IMR-90 (cell line): ENCODE results near the gene JPT1. TPM values are rescaled to one million over a fixed set of nuclear protein-coding genes. Genes with fewer than 3 reads are reported as not detected.

Source experiments
- ATAC-seq: fragments of 200-7000 bp; cut with Tn5 transposase; 2 replicates; pipeline ENCODE4 v1.9.1; 2020; ENCODE audit warnings: low read depth, mild to moderate bottlenecking, moderate library complexity
- BruUV-seq: library from RNA; stranded (reverse); fragments of 400-500 nt; replicated peaks from 2 replicates; lab custom pipeline; 2021; lab: Mats Ljungman, UMichigan
- CTCF ChIA-PET: fragments of 300-600 bp; formaldehyde crosslinking; extraction: SDS; loops from one replicate; lab custom pipeline; 2021; ENCODE audit warnings: antibody characterized with exemption; lab: Yijun Ruan, JAX
- POLR2A ChIA-PET: fragments of 300-600 bp; sonication (Branson Sonifier 250); formaldehyde crosslinking; loops from one replicate; lab custom pipeline; 2022; ENCODE audit warnings: antibody characterized with exemption; ENCODE audit not compliant: unreplicated experiment; lab: Charles Lee
- DNase-seq: peaks from one replicate; pipeline ENCODE4 v3.0.0; 2013
- H2AFZ ChIP-seq: replicated peaks from 2 replicates; pipeline ENCODE3; 2013; ENCODE audit warnings: low read length, mild to moderate bottlenecking; ENCODE audit not compliant: poor library complexity
- H2AK5ac ChIP-seq: 2 replicates; pipeline ENCODE4 v1.6.1; 2013; ENCODE audit warnings: low read depth, low read length, inconsistent platforms
- H2AK9ac ChIP-seq: replicated peaks from 2 replicates; pipeline ENCODE3; 2013; ENCODE audit warnings: mild to moderate bottlenecking, low read depth, low read length, moderate library complexity; ENCODE audit not compliant: poor library complexity
- H2BK120ac ChIP-seq: 2 replicates; pipeline ENCODE4 v1.6.1; 2013; ENCODE audit warnings: low read depth, low read length, inconsistent platforms
- H2BK15ac ChIP-seq: 3 replicates; pipeline ENCODE4 v1.6.1; 2013; ENCODE audit warnings: low read depth, low read length, inconsistent platforms
- H2BK20ac ChIP-seq: 2 replicates; pipeline ENCODE4 v1.6.1; 2013; ENCODE audit warnings: low read depth, mild to moderate bottlenecking, inconsistent platforms, low read length, moderate library complexity
- H2BK5ac ChIP-seq: 2 replicates; pipeline ENCODE4 v1.6.1; 2013; ENCODE audit warnings: mild to moderate bottlenecking, low read depth, low read length, inconsistent platforms; ENCODE audit not compliant: poor library complexity, severe bottlenecking
- H3K14ac ChIP-seq: replicated peaks from 2 replicates; pipeline ENCODE4 v1.6.1; 2013; ENCODE audit warnings: low read depth, low read length, inconsistent platforms
- H3K18ac ChIP-seq: 2 replicates; pipeline ENCODE4 v1.6.1; 2013; ENCODE audit warnings: low read depth, low read length, control low read depth
- H3K23ac ChIP-seq: 2 replicates; pipeline ENCODE4 v1.6.1; 2013; ENCODE audit warnings: low read depth, low read length, inconsistent platforms
- H3K27ac ChIP-seq: 2 replicates; pipeline ENCODE4 v1.5.1; 2013; ENCODE audit warnings: mild to moderate bottlenecking, control low read depth, low read length; ENCODE audit not compliant: insufficient read depth
- H3K27me3 ChIP-seq: 2 replicates; pipeline ENCODE4 v1.6.1; 2013; ENCODE audit warnings: low read length; ENCODE audit not compliant: control insufficient read depth, insufficient read depth
- H3K36me3 ChIP-seq: 2 replicates; pipeline ENCODE4 v1.6.1; 2013; ENCODE audit warnings: low read length, mixed read lengths; ENCODE audit not compliant: control insufficient read depth, insufficient read depth
- H3K4ac ChIP-seq: 2 replicates; pipeline ENCODE4 v1.6.1; 2013; ENCODE audit warnings: low read depth, low read length, inconsistent platforms
- H3K4me1 ChIP-seq: 2 replicates; pipeline ENCODE4 v1.6.1; 2013; ENCODE audit warnings: low read length, mixed read lengths; ENCODE audit not compliant: control insufficient read depth, insufficient read depth
- H3K4me2 ChIP-seq: 2 replicates; pipeline ENCODE4 v1.6.1; 2013; ENCODE audit warnings: low read depth, mild to moderate bottlenecking, control low read depth, low read length, moderate library complexity
- H3K4me3 ChIP-seq: 2 replicates; pipeline ENCODE4 v1.5.1; 2013; ENCODE audit warnings: low read depth, mild to moderate bottlenecking, control low read depth, low read length, moderate library complexity; ENCODE audit not compliant: insufficient read depth
- H3K56ac ChIP-seq: 2 replicates; pipeline ENCODE4 v1.6.1; 2013; ENCODE audit warnings: low read length, inconsistent platforms; ENCODE audit not compliant: insufficient read depth; ENCODE audit errors: extremely low read depth
- H3K79me1 ChIP-seq, 2 experiments: 2 replicates each; pipeline ENCODE4 v1.6.1; 2013; ENCODE audit warnings: low read length in 2 of 2, inconsistent platforms in 1 of 2, low read depth in 1 of 2
- H3K9ac ChIP-seq: 2 replicates; pipeline ENCODE4 v1.6.1; 2013; ENCODE audit warnings: low read depth, low read length, control low read depth
- H3K9me1 ChIP-seq: 2 replicates; pipeline ENCODE4 v1.6.1; 2013; ENCODE audit warnings: low read length, inconsistent platforms; ENCODE audit not compliant: insufficient read depth
- H3K9me3 ChIP-seq: 2 replicates; pipeline ENCODE4 v1.6.1; 2013; ENCODE audit warnings: low read length; ENCODE audit not compliant: control insufficient read depth, insufficient read depth
- H4K20me1 ChIP-seq: 2 replicates; pipeline ENCODE4 v1.6.1; 2013; ENCODE audit warnings: low read length, inconsistent platforms; ENCODE audit not compliant: insufficient read depth
- H4K5ac ChIP-seq: 2 replicates; pipeline ENCODE4 v1.6.1; 2013; ENCODE audit warnings: mild to moderate bottlenecking, low read depth, low read length, control low read depth
- H4K8ac ChIP-seq, 2 experiments: 2 replicates each; pipeline ENCODE4 v1.6.1; 2013; ENCODE audit warnings: low read depth in 2 of 2, low read length in 2 of 2, control low read depth in 1 of 2, inconsistent platforms in 1 of 2
- H4K91ac ChIP-seq: 2 replicates; pipeline ENCODE4 v1.6.1; 2013; ENCODE audit warnings: low read depth, low read length, inconsistent platforms; ENCODE audit not compliant: insufficient read depth
- BHLHE40 ChIP-seq: fragments of 150-350 bp; IDR thresholded peaks from 2 replicates; pipeline ENCODE4 v1.6.1; 2016; ENCODE audit warnings: mild to moderate bottlenecking, low read depth, low read length
- CEBPB ChIP-seq: IDR thresholded peaks from 2 replicates; pipeline ENCODE4 v1.6.1; 2012; ENCODE audit warnings: low read depth, low read length, improper control_type of control experiment
- CHD1 ChIP-seq: IDR thresholded peaks from 2 replicates; pipeline ENCODE4 v1.6.1; 2012; ENCODE audit warnings: low read depth, low read length, improper control_type of control experiment
- FOS ChIP-seq: fragments of 150-350 bp; IDR thresholded peaks from 2 replicates; pipeline ENCODE4 v1.6.1; 2016; ENCODE audit warnings: low read depth, low read length
- MAFK ChIP-seq: IDR thresholded peaks from 2 replicates; pipeline ENCODE4 v1.6.1; 2012; ENCODE audit warnings: low read depth, low read length, improper control_type of control experiment
- MAZ ChIP-seq: IDR thresholded peaks from 2 replicates; pipeline ENCODE4 v1.6.1; 2012; ENCODE audit warnings: low read depth, mild to moderate bottlenecking, low read length, improper control_type of control experiment, moderate library complexity, borderline replicate concordance
- MXI1 ChIP-seq: IDR thresholded peaks from 2 replicates; pipeline ENCODE4 v1.6.1; 2012; ENCODE audit warnings: low read depth, mild to moderate bottlenecking, low read length, moderate library complexity, borderline replicate concordance
- NFE2L2 ChIP-seq: fragments of 150-350 bp; IDR thresholded peaks from 2 replicates; pipeline ENCODE4 v1.6.1; 2016; ENCODE audit warnings: low read depth, mild to moderate bottlenecking, low read length
- POLR2A ChIP-seq: IDR thresholded peaks from 2 replicates; pipeline ENCODE4 v1.6.1; 2012; ENCODE audit warnings: mild to moderate bottlenecking, low read depth, low read length
- RAD21 ChIP-seq: IDR thresholded peaks from 2 replicates; pipeline ENCODE4 v1.6.1; 2012; ENCODE audit warnings: low read length, improper control_type of control experiment
- RCOR1 ChIP-seq: IDR thresholded peaks from 2 replicates; pipeline ENCODE4 v1.6.1; 2012; ENCODE audit warnings: mild to moderate bottlenecking, low read length, improper control_type of control experiment; ENCODE audit not compliant: insufficient replicate concordance
- RFX5 ChIP-seq: IDR thresholded peaks from 2 replicates; pipeline ENCODE4 v1.8.0; 2012; ENCODE audit warnings: low read depth, mild to moderate bottlenecking, low read length, moderate library complexity
- SMC3 ChIP-seq: fragments of 150-350 bp; IDR thresholded peaks from 2 replicates; pipeline ENCODE4 v1.6.1; 2016; ENCODE audit warnings: low read depth, mild to moderate bottlenecking, antibody characterized with exemption, low read length, moderate library complexity
- USF2 ChIP-seq: fragments of 150-350 bp; IDR thresholded peaks from 2 replicates; pipeline ENCODE4 v1.6.1; 2017; ENCODE audit warnings: mild to moderate bottlenecking, antibody characterized with exemption, low read length, low read depth
- WGBS, 2 experiments: methylation state at CpG; one replicate each; pipeline versions ENCODE4 v1.1.5 to v1.1.7; 2013; ENCODE audit warnings: missing lambda C conversion rate in 2 of 2; ENCODE audit not compliant: insufficient read length in 1 of 2; ENCODE audit errors: extremely low coverage in 2 of 2; 5-methylcytosine and 5-hydroxymethylcytosine counted together
- dilution Hi-C: fragments of 300-500 bp; cut with HindIII; formaldehyde crosslinking; loops from one replicate; pipeline ENCODE4 v1.14.3; 2018; ENCODE audit warnings: low sequenced_read_pairs; ENCODE audit not compliant: unreplicated experiment
- in situ Hi-C: fragments of 300-500 bp; cut with MboI; formaldehyde crosslinking; loops from 3 replicates; pipeline ENCODE4 v1.14.3; 2019; ENCODE audit warnings: low sequenced_read_pairs, inconsistent platforms, mixed read lengths
- intact Hi-C: fragments of 100-400 bp; cut with micrococcal nuclease; formaldehyde crosslinking; loops from 2 replicates; pipeline ENCODE4 v1.10.0; 2022
- polyA plus RNA-seq, 3 experiments: library from polyadenylated mRNA; depleted of rRNA; stranded (reverse); fragments of >200 nt; gene quantifications; 2 replicates each; pipeline ENCODE4 v1.2.3, GENCODE V29; 2012; ENCODE audit warnings: low replicate concordance in 1 of 3
- total RNA-seq: library from RNA; depleted of rRNA; stranded (reverse); fragments of >200 nt; gene quantifications from 2 replicates; pipeline ENCODE4 v1.2.3, GENCODE V29; 2012
- TF ChIP-seq, protein P1 (sequence below): conservative IDR thresholded peaks from 2 replicates; pipeline ENCODE4 v1.5.1; 2012; ENCODE audit warnings: mild to moderate bottlenecking, low read depth, low read length, improper control_type of control experiment

Gene JPT1
- total and polyA plus RNA-seq, 2 of the 4 experiments (the other 2 are of a cell fraction) = 118 to 272 TPM

- no TSS peak for BruUV-seq
- H3K9me3 ChIP-seq = no peaks in the 10 kb centered on the region
- H2AK9ac ChIP-seq = peak within 1 kb of the TSS; percentile 97
- peak within 1 kb of the TSS; percentile 96 to 98 for H4K8ac ChIP-seq
- H3K27me3 ChIP-seq = peaks cover 2% of the 10 kb centered on the region; the same call in 1 of the 2 replicates
- H4K20me1 ChIP-seq = no peaks in the 10 kb centered on the region
- dilution Hi-C loops (no loop called here), in situ Hi-C loops (no loop called here), intact Hi-C loops (loop anchor here (5.0 kb wide), 3 partner anchors 37 to 122 kb away; partner anchors contain the start of gene CDR2L)
- 0 out of 2 replicates have a peak, but pooled peaks cover 5% of the 10 kb centered on the region for H3K9me1 ChIP-seq
- H3K27ac ChIP-seq = peak within 1 kb of the TSS; percentile 48
- H3K4me2 ChIP-seq = peak within 1 kb of the TSS; percentile 94
- peak within 1 kb of the TSS; percentile 69 for H3K4ac ChIP-seq
- peaks cover 2% of the 10 kb centered on the region; the same call in 1 of the 2 replicates for H3K36me3 ChIP-seq
- no peak within 1 kb of the TSS for H2BK15ac ChIP-seq
- DNase-seq = peak; percentile 77
- H2BK20ac ChIP-seq = no peak within 1 kb of the TSS
- peak within 1 kb of the TSS; percentile 76; the same call in 1 of the 2 replicates for H3K23ac ChIP-seq
- H3K18ac ChIP-seq = peak within 1 kb of the TSS; percentile 59; the same call in 1 of the 2 replicates
- peak within 1 kb of the TSS; percentile 91 for H2AFZ ChIP-seq
- 0 out of 2 replicates have a peak, but pooled peaks cover 7% of the 10 kb centered on the region for H3K4me1 ChIP-seq
- H3K14ac ChIP-seq = peak within 1 kb of the TSS; percentile 80
- H3K79me1 ChIP-seq = peaks cover 19 to 32% of the 10 kb centered on the region in 2 experiments
- 0 out of 2 replicates have a peak within 1 kb of the TSS, but pooled peaks have one; percentile 27 for H2BK120ac ChIP-seq
- H2BK5ac ChIP-seq = no peak within 1 kb of the TSS
- peak within 1 kb of the TSS; percentile 73 for H4K91ac ChIP-seq
- ChIA-PET CTCF (interaction anchor here (1.0 kb wide), 1 partner anchor 50 kb away, joined by 3 read pairs; no protein-coding TSS in a partner anchor), POLR2A (interaction anchor here (1.6 kb wide), 1 partner anchor 31 kb away, joined by 8 read pairs; no protein-coding TSS in a partner anchor)
- H4K5ac ChIP-seq = peak within 1 kb of the TSS; percentile 76
- H2AK5ac ChIP-seq = peak within 1 kb of the TSS; percentile 57; the same call in 1 of the 2 replicates
- 1% methylated on average over 35 of the region's 68 CpGs; no CpG with 5 or more reads in 1 of the 2 experiments for WGBS, 2 experiments
- peak within 1 kb of the TSS; percentile 87 for H3K4me3 ChIP-seq
- peak; percentile 88 for ATAC-seq
- H3K56ac ChIP-seq = peak within 1 kb of the TSS; percentile 76; the same call in 1 of the 2 replicates
- peak within 1 kb of the TSS; percentile 87 for H3K9ac ChIP-seq
- TF ChIP-seq RCOR1 (peak; percentile 89), MAZ (peak; percentile 66; the same call in 1 of the 2 replicates), NFE2L2 (no peak), FOS (no peak), CHD1 (no peak), BHLHE40 (no peak), MAFK (no peak), SMC3 (no peak), CEBPB (no peak), POLR2A (no peak), USF2 (no peak), MXI1 (no peak), RAD21 (peak; percentile 2; the same call in 1 of the 2 replicates), RFX5 (no peak)
- TF ChIP-seq, protein P1, sequence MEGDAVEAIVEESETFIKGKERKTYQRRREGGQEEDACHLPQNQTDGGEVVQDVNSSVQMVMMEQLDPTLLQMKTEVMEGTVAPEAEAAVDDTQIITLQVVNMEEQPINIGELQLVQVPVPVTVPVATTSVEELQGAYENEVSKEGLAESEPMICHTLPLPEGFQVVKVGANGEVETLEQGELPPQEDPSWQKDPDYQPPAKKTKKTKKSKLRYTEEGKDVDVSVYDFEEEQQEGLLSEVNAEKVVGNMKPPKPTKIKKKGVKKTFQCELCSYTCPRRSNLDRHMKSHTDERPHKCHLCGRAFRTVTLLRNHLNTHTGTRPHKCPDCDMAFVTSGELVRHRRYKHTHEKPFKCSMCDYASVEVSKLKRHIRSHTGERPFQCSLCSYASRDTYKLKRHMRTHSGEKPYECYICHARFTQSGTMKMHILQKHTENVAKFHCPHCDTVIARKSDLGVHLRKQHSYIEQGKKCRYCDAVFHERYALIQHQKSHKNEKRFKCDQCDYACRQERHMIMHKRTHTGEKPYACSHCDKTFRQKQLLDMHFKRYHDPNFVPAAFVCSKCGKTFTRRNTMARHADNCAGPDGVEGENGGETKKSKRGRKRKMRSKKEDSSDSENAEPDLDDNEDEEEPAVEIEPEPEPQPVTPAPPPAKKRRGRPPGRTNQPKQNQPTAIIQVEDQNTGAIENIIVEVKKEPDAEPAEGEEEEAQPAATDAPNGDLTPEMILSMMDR = no peak
Measured at GRCh38 chr17:75109407-75110233, 44.7 kb downstream of the JPT1 start, which contains the start of gene ARMC7. TSS of gene ARMC7 (plus strand) at chr17:75109969. CDS start at chr17:75110289, 320 bp downstream.
